H1 (cell line): ENCODE measurements around the gene CRYBG1. TPM values are rescaled to one million over a fixed set of nuclear protein-coding genes. Genes with fewer than 3 reads are reported as not detected.

ENCODE experiments used
- CTCF ChIA-PET: fragments of 300-600 bp; sonication (Branson Sonifier 250); formaldehyde crosslinking; loops from one replicate; lab custom pipeline; 2021; ENCODE audit not compliant: partially characterized antibody; lab: Charles Lee
- POLR2A ChIA-PET: fragments of 300-600 bp; sonication (Branson Sonifier 250); formaldehyde crosslinking; loops from one replicate; lab custom pipeline; 2021; ENCODE audit warnings: inconsistent platforms; ENCODE audit not compliant: partially characterized antibody; lab: Charles Lee
- DNase-seq, 2 experiments: peaks; one replicate each; pipeline versions ENCODE4 v3.0.0 to v3.0.0-alpha.2; 2010 to 2022; ENCODE audit warnings: low spot score in 2 of 2, low read depth in 1 of 2, mixed read lengths in 1 of 2
- FAIRE-seq: peaks from 2 replicates; lab custom pipeline; 2011; peaks lifted over from hg19 to GRCh38; lab: Jason Lieb, UNC
- H2AFZ ChIP-seq: 2 replicates; pipeline ENCODE4 v1.8.1; 2012; ENCODE audit warnings: low read length, inconsistent platforms
- H2AK5ac ChIP-seq: 2 replicates; pipeline ENCODE4 v1.6.1; 2013; ENCODE audit warnings: low read depth, low read length
- H2BK120ac ChIP-seq: replicated peaks from 2 replicates; pipeline ENCODE3; 2013; ENCODE audit warnings: low read depth, low read length, inconsistent platforms
- H2BK12ac ChIP-seq: 2 replicates; pipeline ENCODE4 v1.6.1; 2013; ENCODE audit warnings: low read depth, low read length
- H2BK15ac ChIP-seq: 2 replicates; pipeline ENCODE4 v1.6.1; 2013; ENCODE audit warnings: low read length
- H2BK20ac ChIP-seq: 2 replicates; pipeline ENCODE4 v1.6.1; 2013; ENCODE audit warnings: low read length
- H2BK5ac ChIP-seq: 2 replicates; pipeline ENCODE4 v1.6.1; 2013; ENCODE audit warnings: low read depth, low read length
- H3K14ac ChIP-seq: 2 replicates; pipeline ENCODE4 v1.6.1; 2013; ENCODE audit warnings: inconsistent platforms; ENCODE audit not compliant: insufficient read length
- H3K18ac ChIP-seq: 2 replicates; pipeline ENCODE4 v1.6.1; 2013; ENCODE audit warnings: low read length; ENCODE audit errors: extremely low read depth
- H3K23ac ChIP-seq: 2 replicates; pipeline ENCODE4 v1.6.1; 2013; ENCODE audit warnings: inconsistent platforms; ENCODE audit not compliant: insufficient read length
- H3K23me2 ChIP-seq: 2 replicates; pipeline ENCODE4 v1.6.1; 2013; ENCODE audit warnings: low read depth, low read length
- H3K27ac ChIP-seq: 2 replicates; pipeline ENCODE4 v1.6.1; 2011; ENCODE audit warnings: low read depth, low read length, inconsistent platforms
- H3K27me3 ChIP-seq, 4 experiments: replicated peaks in 1 of 4; 1 replicate in 1 of 4; 2 replicates in 3 of 4; pipeline versions ENCODE4 v1.6.1 to v1.8.1; 2011 to 2013; ENCODE audit warnings: low read length in 3 of 4, mild to moderate bottlenecking in 3 of 4, inconsistent platforms in 2 of 4, mixed read lengths in 2 of 4, moderate library complexity in 1 of 4; ENCODE audit not compliant: control insufficient read depth in 3 of 4, insufficient read depth in 3 of 4; ENCODE audit errors: extremely low read depth in 1 of 4
- H3K36me3 ChIP-seq, 4 experiments: 2 replicates each; pipeline versions ENCODE4 v1.6.1 to v1.8.1; 2011 to 2013; ENCODE audit warnings: mild to moderate bottlenecking in 4 of 4, low read length in 3 of 4, moderate library complexity in 2 of 4, control low read depth in 1 of 4, inconsistent platforms in 1 of 4; ENCODE audit not compliant: insufficient read depth in 4 of 4, control insufficient read depth in 2 of 4
- H3K4ac ChIP-seq: replicated peaks from 2 replicates; pipeline ENCODE3; 2013; ENCODE audit warnings: low read length, low read depth, mixed read lengths, inconsistent platforms; ENCODE audit not compliant: insufficient read length
- H3K4me1 ChIP-seq, 4 experiments: replicated peaks in 1 of 4; 1 replicate in 1 of 4; 2 replicates in 3 of 4; pipeline versions ENCODE4 v1.6.1 to v1.8.1; 2011 to 2013; ENCODE audit warnings: low read length in 3 of 4, inconsistent platforms in 2 of 4, mixed read lengths in 1 of 4; ENCODE audit not compliant: insufficient read depth in 4 of 4, control insufficient read depth in 3 of 4
- H3K4me2 ChIP-seq, 2 experiments: 2 replicates each; pipeline versions ENCODE4 v1.6.1 to v1.8.1; 2011 to 2013; ENCODE audit warnings: low read depth in 2 of 2, low read length in 2 of 2, control low read depth in 1 of 2, inconsistent platforms in 1 of 2, mild to moderate bottlenecking in 1 of 2; ENCODE audit not compliant: insufficient read depth in 1 of 2
- H3K4me3 ChIP-seq, 4 experiments: fragments of 200-600, 300-600 bp in 1 of 4; sonication (generic), shearing (Covaris generic), sonication (Bioruptor Twin) in 1 of 4; 2 replicates each; pipeline versions ENCODE4 v1.5.1 to v1.8.1; 2011 to 2016; ENCODE audit warnings: low read length in 4 of 4, low read depth in 3 of 4, control low read depth in 2 of 4, inconsistent platforms in 2 of 4, mild to moderate bottlenecking in 2 of 4, mixed read lengths in 1 of 4, moderate library complexity in 1 of 4; ENCODE audit not compliant: insufficient read depth in 2 of 4; ENCODE audit errors: extremely low read depth in 1 of 4
- H3K56ac ChIP-seq: replicated peaks from 2 replicates; pipeline ENCODE3; 2013; ENCODE audit warnings: low read depth, mild to moderate bottlenecking, mixed read lengths, low read length, inconsistent platforms; ENCODE audit not compliant: insufficient read length
- H3K79me1 ChIP-seq: 2 replicates; pipeline ENCODE4 v1.6.1; 2013; ENCODE audit warnings: low read depth, low read length, control low read depth
- H3K79me2 ChIP-seq, 2 experiments: 2 replicates each; pipeline versions ENCODE4 v1.6.1 to v1.8.1; 2012 to 2013; ENCODE audit warnings: low read length in 2 of 2, mild to moderate bottlenecking in 2 of 2, inconsistent platforms in 1 of 2; ENCODE audit not compliant: insufficient read depth in 2 of 2, control insufficient read depth in 1 of 2
- H3K9ac ChIP-seq, 4 experiments: replicated peaks in 1 of 4; 1 replicate in 1 of 4; 2 replicates in 3 of 4; pipeline versions ENCODE4 v1.6.1 to v1.8.1; 2011 to 2013; ENCODE audit warnings: low read depth in 3 of 4, low read length in 3 of 4, control low read depth in 2 of 4, mild to moderate bottlenecking in 2 of 4, moderate library complexity in 2 of 4, inconsistent platforms in 1 of 4; ENCODE audit errors: extremely low read depth in 1 of 4
- H3K9me3 ChIP-seq, 2 experiments: 2 replicates each; pipeline versions ENCODE4 v1.6.1 to v1.8.1; 2012 to 2013; ENCODE audit warnings: mild to moderate bottlenecking in 2 of 2, moderate library complexity in 2 of 2, control low read depth in 1 of 2, inconsistent platforms in 1 of 2, low read depth in 1 of 2, low read length in 1 of 2, mixed read lengths in 1 of 2; ENCODE audit not compliant: insufficient read depth in 2 of 2
- H4K20me1 ChIP-seq, 2 experiments: replicated peaks in 1 of 2; 2 replicates each; pipeline versions ENCODE3 to v1.8.1; 2011 to 2013; ENCODE audit warnings: inconsistent platforms in 2 of 2, low read length in 2 of 2, mild to moderate bottlenecking in 1 of 2; ENCODE audit not compliant: insufficient read depth in 2 of 2, control insufficient read depth in 1 of 2
- H4K5ac ChIP-seq: 2 replicates; pipeline ENCODE4 v1.6.1; 2013; ENCODE audit warnings: low read length, low read depth, mixed read lengths, inconsistent platforms; ENCODE audit not compliant: insufficient read length
- H4K8ac ChIP-seq: 2 replicates; pipeline ENCODE4 v1.8.0; 2013; ENCODE audit warnings: mild to moderate bottlenecking, moderate library complexity, low read length, inconsistent platforms; ENCODE audit not compliant: insufficient read depth; ENCODE audit errors: extremely low read depth
- H4K91ac ChIP-seq: replicated peaks from 2 replicates; pipeline ENCODE3; 2013; ENCODE audit warnings: low read length, mixed read lengths, inconsistent platforms; ENCODE audit not compliant: insufficient read length
- CBX8 ChIP-seq: fragments of 300-800, 300-1000 bp; sonication (generic); IDR thresholded peaks from 2 replicates; pipeline ENCODE4 v1.7.1; 2016; ENCODE audit warnings: low read depth, low read length, borderline replicate concordance
- CEBPB ChIP-seq: IDR thresholded peaks from 2 replicates; pipeline ENCODE4 v1.6.1; 2012; ENCODE audit warnings: low read depth, low read length
- CHD1 ChIP-seq: IDR thresholded peaks from 2 replicates; pipeline ENCODE4 v1.6.1; 2012; ENCODE audit warnings: low read depth, low read length, improper control_type of control experiment
- CTBP2 ChIP-seq: IDR thresholded peaks from 2 replicates; pipeline ENCODE4 v1.7.0; 2011; ENCODE audit warnings: borderline replicate concordance, mild to moderate bottlenecking, moderate library complexity, mixed read lengths, low read length; ENCODE audit not compliant: insufficient read depth, insufficient read length
- EGR1 ChIP-seq: IDR thresholded peaks from 2 replicates; pipeline ENCODE4 v1.6.1; 2011; ENCODE audit warnings: low read depth, low read length, borderline replicate concordance
- FOSL1 ChIP-seq: IDR thresholded peaks from 2 replicates; pipeline ENCODE4 v1.6.1; 2011; ENCODE audit warnings: mild to moderate bottlenecking, low read depth, low read length, moderate library complexity; ENCODE audit not compliant: insufficient read depth
- HDAC6 ChIP-seq: IDR thresholded peaks from one replicate; pipeline ENCODE4 v1.7.1; 2012; ENCODE audit warnings: low read depth, mild to moderate bottlenecking, inconsistent platforms, low read length, moderate library complexity
- MAX ChIP-seq: IDR thresholded peaks from 2 replicates; pipeline ENCODE4 v1.6.1; 2012; ENCODE audit warnings: inconsistent platforms
- POLR2A ChIP-seq, 2 experiments: IDR thresholded peaks; 1 replicate in 1 of 2; 2 replicates in 1 of 2; pipeline ENCODE4 v1.6.1; 2011; ENCODE audit warnings: low read depth in 2 of 2, low read length in 2 of 2, mild to moderate bottlenecking in 2 of 2; ENCODE audit errors: control extremely low read depth in 1 of 2
- RAD21 ChIP-seq, 2 experiments: IDR thresholded peaks in 1 of 2; conservative IDR thresholded peaks in 1 of 2; 2 replicates each; pipeline ENCODE4 v1.6.1; 2011; ENCODE audit warnings: low read depth in 2 of 2, low read length in 2 of 2, improper control_type of control experiment in 1 of 2, inconsistent platforms in 1 of 2, mild to moderate bottlenecking in 1 of 2, moderate library complexity in 1 of 2
- RFX5 ChIP-seq: IDR thresholded peaks from 2 replicates; pipeline ENCODE4 v1.6.1; 2011; ENCODE audit warnings: low read depth, low read length, improper control_type of control experiment, borderline replicate concordance
- WGBS, 2 experiments: shearing (Covaris generic) in 1 of 2; methylation state at CpG; one replicate each; pipeline versions ENCODE4 v1.1.6 to v1.1.7; 2013 to 2015; ENCODE audit warnings: low lambda C conversion rate in 2 of 2, mixed read lengths in 2 of 2, inconsistent platforms in 1 of 2, low coverage in 1 of 2, missing lambda C conversion rate in 1 of 2; ENCODE audit not compliant: insufficient replicate concordance in 2 of 2, insufficient coverage in 1 of 2, insufficient read length in 1 of 2; ENCODE audit errors: extremely low coverage in 1 of 2, missing lambda C conversion rate in 1 of 2; 5-methylcytosine and 5-hydroxymethylcytosine counted together
- polyA plus RNA-seq, 7 experiments: library from polyadenylated mRNA; depleted of rRNA in 3 of 7; stranded (reverse) in 5 of 7; unstranded in 2 of 7; fragments of >200 nt in 5 of 7; fragments of 200-250 nt in 2 of 7; gene quantifications; 1 replicate in 5 of 7; 2 replicates in 1 of 7; 4 replicates in 1 of 7; pipeline versions ENCODE4 v1.2.1 to v1.2.3, GENCODE V29; 2011 to 2013; ENCODE audit warnings: missing spikeins in 2 of 7, mixed read lengths in 2 of 7
- total RNA-seq: library from RNA; stranded (reverse); fragmentation: NEBNext Ultra II Directional; extraction: Animal tissue kit (Norgen Biotek cat#: 25700); gene quantifications from 2 replicates; pipeline ENCODE4 v1.2.1, GENCODE V29; 2021
- TF ChIP-seq, protein P1 (sequence below), 3 experiments: IDR thresholded peaks; 1 replicate in 2 of 3; 2 replicates in 1 of 3; pipeline versions ENCODE4 v1.5.1 to v1.6.1; 2011; ENCODE audit warnings: low read length in 3 of 3, mild to moderate bottlenecking in 3 of 3, inconsistent platforms in 2 of 3, low read depth in 1 of 3, moderate library complexity in 1 of 3; ENCODE audit not compliant: insufficient read depth in 1 of 3; ENCODE audit errors: control extremely low read depth in 1 of 3

Gene CRYBG1
- total and polyA plus RNA-seq, 2 of the 8 experiments (the other 6 are each of a cell fraction or from before 2014, with no cell fraction given) = 2.2 to 11.6 TPM

DNA sequence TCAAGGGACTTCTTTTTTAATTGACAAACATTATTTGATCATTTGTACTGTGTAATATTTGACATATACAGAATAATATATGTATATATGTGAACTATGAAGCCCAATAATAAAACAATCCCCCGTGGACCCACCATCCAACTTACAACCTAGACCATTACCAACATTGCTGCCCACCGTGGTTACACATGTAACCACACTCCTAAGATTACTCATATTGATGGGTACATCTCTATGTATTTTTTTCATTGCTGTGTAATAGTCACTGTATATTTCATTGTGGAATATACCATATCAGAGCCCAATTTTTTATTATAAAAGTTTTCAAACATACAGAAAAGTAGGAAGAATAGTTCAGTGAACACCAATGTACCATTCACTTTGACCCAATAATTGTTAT, 174.5 kb downstream of the CRYBG1 start:
- no peak overlapping the region for H3K18ac ChIP-seq
- H4K91ac ChIP-seq = no peak overlapping the region
- H4K5ac ChIP-seq = no peak overlapping the region
- H3K23me2 ChIP-seq = no peaks in the 10 kb centered on the region
- no peak overlapping the region for H3K23ac ChIP-seq
- no peaks in the 10 kb centered on the region for H3K79me2 ChIP-seq
- no peak overlapping the region for H4K8ac ChIP-seq
- H3K9me3 ChIP-seq = no peaks in the 10 kb centered on the region
- no peak overlapping the region for H2BK120ac ChIP-seq
- 95% methylated on average over 2 of the region's 2 CpGs; no CpG with 5 or more reads in 1 of the 2 experiments for WGBS, 2 experiments
- H3K27me3 ChIP-seq = no peaks in the 10 kb centered on the region
- H3K27ac ChIP-seq = no peak overlapping the region
- H3K14ac ChIP-seq = no peak overlapping the region
- no peak overlapping the region for H2BK5ac ChIP-seq
- POLR2A ChIA-PET = no interaction called here
- peaks cover 0 to 2% (median 0%) of the 10 kb centered on the region in 4 experiments; a peak in 1 of 7 replicates for H3K4me1 ChIP-seq
- no peaks in the 10 kb centered on the region for H3K36me3 ChIP-seq
- no peak overlapping the region for H3K4me2 ChIP-seq
- H2AK5ac ChIP-seq = no peak overlapping the region
- no peak overlapping the region for H3K4ac ChIP-seq
- no peak overlapping the region for H3K56ac ChIP-seq
- H4K20me1 ChIP-seq = no peaks in the 10 kb centered on the region
- H3K4me3 ChIP-seq = no peak overlapping the region
- no peak overlapping the region for H2AFZ ChIP-seq
- no peak overlapping the region for H2BK12ac ChIP-seq
- H3K79me1 ChIP-seq = no peaks in the 10 kb centered on the region
- H3K9ac ChIP-seq = no peak overlapping the region
- no peak for DNase-seq
- CTCF ChIA-PET = interaction anchor here (0.7 kb wide), 1 partner anchor 31 kb away, joined by 4 read pairs; no protein-coding TSS in a partner anchor
- no peak overlapping the region for H2BK15ac ChIP-seq
- no peak for FAIRE-seq
- no peak overlapping the region for H2BK20ac ChIP-seq
- TF ChIP-seq, protein P1, sequence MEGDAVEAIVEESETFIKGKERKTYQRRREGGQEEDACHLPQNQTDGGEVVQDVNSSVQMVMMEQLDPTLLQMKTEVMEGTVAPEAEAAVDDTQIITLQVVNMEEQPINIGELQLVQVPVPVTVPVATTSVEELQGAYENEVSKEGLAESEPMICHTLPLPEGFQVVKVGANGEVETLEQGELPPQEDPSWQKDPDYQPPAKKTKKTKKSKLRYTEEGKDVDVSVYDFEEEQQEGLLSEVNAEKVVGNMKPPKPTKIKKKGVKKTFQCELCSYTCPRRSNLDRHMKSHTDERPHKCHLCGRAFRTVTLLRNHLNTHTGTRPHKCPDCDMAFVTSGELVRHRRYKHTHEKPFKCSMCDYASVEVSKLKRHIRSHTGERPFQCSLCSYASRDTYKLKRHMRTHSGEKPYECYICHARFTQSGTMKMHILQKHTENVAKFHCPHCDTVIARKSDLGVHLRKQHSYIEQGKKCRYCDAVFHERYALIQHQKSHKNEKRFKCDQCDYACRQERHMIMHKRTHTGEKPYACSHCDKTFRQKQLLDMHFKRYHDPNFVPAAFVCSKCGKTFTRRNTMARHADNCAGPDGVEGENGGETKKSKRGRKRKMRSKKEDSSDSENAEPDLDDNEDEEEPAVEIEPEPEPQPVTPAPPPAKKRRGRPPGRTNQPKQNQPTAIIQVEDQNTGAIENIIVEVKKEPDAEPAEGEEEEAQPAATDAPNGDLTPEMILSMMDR (IDR thresholded peaks at IDR 0.05; ENCODE audit: control extremely low read depth in 1 of 3, insufficient read depth in 1 of 3, low read depth in 1 of 3, low read length in 3 of 3) = no peak
- TF ChIP-seq EGR1 = no peak
- TF ChIP-seq CEBPB = no peak
- TF ChIP-seq FOSL1 = no peak
- TF ChIP-seq HDAC6 = no peak
- TF ChIP-seq RFX5 = no peak
- TF ChIP-seq RAD21 (IDR thresholded peaks at IDR 0.05 in 1 of 2, conservative IDR thresholded peaks at IDR 0.05 in 1 of 2; ENCODE audit: low read depth in 2 of 2, low read length in 2 of 2) = no peak
- TF ChIP-seq CTBP2 = no peak
- TF ChIP-seq CBX8 = no peak
- TF ChIP-seq MAX = no peak
- no peak for TF ChIP-seq CHD1
- TF ChIP-seq POLR2A (IDR thresholded peaks at IDR 0.05; ENCODE audit: control extremely low read depth in 1 of 2, low read depth in 2 of 2, low read length in 2 of 2) = no peak
